T-helper 2 cell treated with Interferon-gamma antibody and Interleukin-4, amounts not matched to agents 100 ng/mL and 5 ng/mL, for 36 hours (primary cell): ENCODE data around the gene WNK1. TPM values are rescaled to one million over a fixed set of nuclear protein-coding genes. Genes with fewer than 3 reads are reported as not detected.
"Not testable (repeated sequence)": the region's sequence is repeated elsewhere in the genome, so short reads cannot be mapped to it uniquely, and the experiment has no call there.

Experiments used
- intact Hi-C: fragments of 100-400 bp; cut with micrococcal nuclease; formaldehyde crosslinking; loops from one replicate; pipeline ENCODE4 v1.15.1; 2023
- total RNA-seq: library from RNA; stranded (reverse); gene quantifications from 2 replicates; pipeline ENCODE4 v1.2.3, GENCODE V29; 2022

The WNK1 gene
- 155 and 170 TPM in 2 replicates for total RNA-seq

- intact Hi-C loops, result loop anchor here (1.0 to 10.0 kb wide), 14 partner anchors 9 to 840 kb away; partner anchors contain the start of genes CCDC77, ERC1, FBXL14 and KDM5A
These were observed at the start of gene WNK1 for GRCh38 chr12:751999-752694. TSS of gene WNK1 (plus strand) at chr12:752579. CDS start at chr12:753566, 987 bp downstream.

GRCh38 chr12:704516-705242 lies 47.7 kb upstream of the WNK1 start:
- intact Hi-C loops, result no loop called here

GRCh38 chr12:708084-708483 lies 44.3 kb upstream of the WNK1 start:
- intact Hi-C loops, result not testable (repeated sequence)

GRCh38 chr12:709455-710020 lies 42.8 kb upstream of the WNK1 start:
- intact Hi-C loops, result no loop called here

- intact Hi-C loops, result no loop called here
These were observed 40.1 kb upstream of the WNK1 start for GRCh38 chr12:712172-712863.

- intact Hi-C loops, result no loop called here
These were observed 39.0 kb upstream of the WNK1 start for GRCh38 chr12:713281-713875.

GRCh38 chr12:716506-716905 lies 35.9 kb upstream of the WNK1 start:
- intact Hi-C loops, result no loop called here

- intact Hi-C loops, result no loop called here
These were observed 33.6 kb upstream of the WNK1 start for GRCh38 chr12:718756-719102.

- intact Hi-C loops, result loop anchor here (5.0 kb wide), 1 partner anchor 48 kb away; no protein-coding TSS in a partner anchor
These were observed 32.0 kb upstream of the WNK1 start for GRCh38 chr12:720231-720941.

GRCh38 chr12:724194-724855 lies 28.1 kb upstream of the WNK1 start:
- intact Hi-C loops, result loop anchor here (5.0 kb wide), 1 partner anchor 52 kb away; no protein-coding TSS in a partner anchor

- intact Hi-C loops, result no loop called here
These were observed 27.3 kb upstream of the WNK1 start for GRCh38 chr12:725076-725475.

- intact Hi-C loops, result no loop called here
These were observed 25.9 kb upstream of the WNK1 start for GRCh38 chr12:726281-727140.

GRCh38 chr12:727321-727720 lies 25.1 kb upstream of the WNK1 start:
- intact Hi-C loops, result no loop called here

- intact Hi-C loops, result loop anchor here (2.0 kb wide), 1 partner anchor 14 kb away; no protein-coding TSS in a partner anchor
These were observed 23.6 kb upstream of the WNK1 start for GRCh38 chr12:728781-729180.

- intact Hi-C loops, result loop anchor here (2.0 kb wide), 1 partner anchor 14 kb away; no protein-coding TSS in a partner anchor
These were observed 23.2 kb upstream of the WNK1 start for GRCh38 chr12:729221-729620.

GRCh38 chr12:730550-730949 lies 21.8 kb upstream of the WNK1 start:
- intact Hi-C loops, result no loop called here

GRCh38 chr12:737122-737739 lies 15.1 kb upstream of the WNK1 start:
- intact Hi-C loops, result no loop called here

- intact Hi-C loops, result no loop called here
These were observed 13.7 kb upstream of the WNK1 start for GRCh38 chr12:738712-739111.

- intact Hi-C loops, result no loop called here
These were observed 13.0 kb upstream of the WNK1 start for GRCh38 chr12:739349-739748.
